HG02840 (cell line): ENCODE data around the gene DPY30.
A peak's percentile ranks its signal among the peaks of the same experiment; 100 is the strongest.
"Not testable (repeated sequence)": the region's sequence is repeated elsewhere in the genome, so short reads cannot be mapped to it uniquely, and the experiment has no call there.

Experiments
- ATAC-seq: cut with Tn5 transposase; IDR thresholded peaks from one replicate; pipeline ENCODE4 v1.9.1; 2021; ENCODE audit warnings: mild to moderate bottlenecking, moderate library complexity, moderate number of reproducible peaks; ENCODE audit not compliant: unreplicated experiment, low FRiP score

Gene DPY30

GRCh38 chr2:32039447-32040219 lies at the start of gene DPY30:
Gene DPY30 (minus strand): TSS chr2:32039805. CDS start chr2:32039456, 349 bp downstream.
- ATAC-seq, result peak; percentile 81

- ATAC-seq, result no peak
Observed at GRCh38 chr2:32074134-32074506, 34.5 kb upstream of the DPY30 start.

GRCh38 chr2:32067549-32067948 lies 27.9 kb upstream of the DPY30 start:
- ATAC-seq, result no peak

- ATAC-seq, result no peak
Observed at GRCh38 chr2:32064713-32065112, 25.1 kb upstream of the DPY30 start.

GRCh38 chr2:32064021-32064601 lies 24.5 kb upstream of the DPY30 start:
- peak; percentile 2 for ATAC-seq

- peak; percentile 98 for ATAC-seq
Observed at GRCh38 chr2:32063310-32064020, 23.9 kb upstream of the DPY30 start, which contains the start of gene SPAST. Gene SPAST (plus strand): TSS chr2:32063556. CDS start chr2:32063832, 276 bp downstream.

- no peak for ATAC-seq
Observed at GRCh38 chr2:32061973-32062861, 22.6 kb upstream of the DPY30 start.

- ATAC-seq, result no peak
Observed at GRCh38 chr2:32061430-32061829, 21.8 kb upstream of the DPY30 start.

- ATAC-seq, result no peak
Observed at GRCh38 chr2:32060266-32060665, 20.7 kb upstream of the DPY30 start.

- no peak for ATAC-seq
Observed at GRCh38 chr2:32058130-32058529, 18.5 kb upstream of the DPY30 start.

GRCh38 chr2:32054583-32054982 lies 15.0 kb upstream of the DPY30 start:
- not testable (repeated sequence) for ATAC-seq

GRCh38 chr2:32051836-32052439 lies 12.3 kb upstream of the DPY30 start:
- no peak for ATAC-seq

- no peak for ATAC-seq
Observed at GRCh38 chr2:32043561-32043960, 4.0 kb upstream of the DPY30 start.

GRCh38 chr2:32034198-32034887 lies 5.3 kb downstream of the DPY30 start:
- not testable (repeated sequence) for ATAC-seq

GRCh38 chr2:32018789-32019482 lies 20.7 kb downstream of the DPY30 start:
- ATAC-seq, result not testable (repeated sequence)

- no peak for ATAC-seq
Observed at GRCh38 chr2:32012872-32013271, 26.7 kb downstream of the DPY30 start.

GRCh38 chr2:32011485-32011960 lies 28.1 kb downstream of the DPY30 start:
- ATAC-seq, result no peak

GRCh38 chr2:32010670-32011484 lies 28.7 kb downstream of the DPY30 start, which contains the start of gene MEMO1:
Gene MEMO1 (minus strand): TSS chr2:32011008. CDS start chr2:32010247, 761 bp downstream.
- ATAC-seq, result peak; percentile 66
